ENCODE measurements around the gene ABRAXAS1. TPM values are rescaled to one million over a fixed set of nuclear protein-coding genes. Genes with fewer than 3 reads are reported as not detected.
"Not testable (repeated sequence)": the region's sequence is repeated elsewhere in the genome, so short reads cannot be mapped to it uniquely, and the experiment has no call there.

ABRAXAS1 gene
- total and polyA plus RNA-seq, 10 of the 15 experiments (the other 5 are each of a cell fraction or from before 2014, with no cell fraction given): 2.2 to 9.7 (median 5.8) TPM

DNA sequence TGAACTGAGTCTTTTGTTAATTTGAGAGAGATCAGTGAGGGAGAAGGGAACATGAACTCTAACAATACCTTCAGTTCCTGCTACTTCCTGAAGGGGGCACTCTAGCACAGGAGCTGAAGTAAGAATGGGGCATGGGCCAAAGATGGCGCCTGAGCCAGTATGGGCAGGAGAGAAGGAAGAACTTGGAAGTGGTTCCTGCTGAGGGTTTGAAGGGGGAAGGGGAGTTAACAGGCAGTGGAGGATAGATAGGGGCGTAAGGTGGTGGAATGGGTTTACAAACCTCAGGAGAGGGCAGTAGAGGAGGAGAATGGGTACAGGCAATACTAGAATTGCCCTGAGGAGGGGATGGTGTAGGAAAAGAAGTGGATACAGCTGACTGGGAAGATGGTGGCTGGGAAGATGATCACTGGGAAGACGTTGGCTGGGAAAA, 24.3 kb upstream of the ABRAXAS1 start:
- ChIA-PET CTCF (interaction anchor here (0.6 to 4.4 kb wide), 14 partner anchors 11 to 1020 kb away, joined by 3 to 85 read pairs (median 4); no protein-coding TSS in a partner anchor), SMC1A (ENCODE audit: uncharacterized antibody, unreplicated experiment) (interaction anchor here (0.9 to 3.7 kb wide), 8 partner anchors 29 to 138 kb away, joined by 3 to 18 read pairs (median 4); no protein-coding TSS in a partner anchor), RAD21 (ENCODE audit: unreplicated experiment) (interaction anchor here (1.0 to 3.1 kb wide), 4 partner anchors 73 to 133 kb away, joined by 3 to 12 read pairs (median 4); no protein-coding TSS in a partner anchor)
- POLR2A ChIA-PET; H4K20me1 ChIP-seq (ENCODE audit: control insufficient read depth, insufficient read depth); H3K27me3 ChIP-seq (replicated peaks in 1 of 2; ENCODE audit: control insufficient read depth in 2 of 2, insufficient read depth in 2 of 2, low read length in 1 of 2); H3K9ac ChIP-seq (ENCODE audit: control insufficient read depth, insufficient read depth, low read length); H3K4me3 ChIP-seq; FAIRE-seq; H3K4me1 ChIP-seq (ENCODE audit: control insufficient read depth, insufficient read depth, low read length); DNase-seq (ENCODE audit: low read depth, low spot score); BruUV-seq (replicated peaks); H3K79me2 ChIP-seq (ENCODE audit: control insufficient read depth, insufficient read depth, low read length); H3K27ac ChIP-seq (ENCODE audit: control insufficient read depth, insufficient read depth); H3K4me2 ChIP-seq (ENCODE audit: control insufficient read depth, insufficient read depth); H3K36me3 ChIP-seq (ENCODE audit: control insufficient read depth in 2 of 2, insufficient read depth in 2 of 2, low read length in 1 of 2); H3K9me3 ChIP-seq (replicated peaks; ENCODE audit: control insufficient read depth, insufficient read depth, low read length): not testable (repeated sequence)
- TF ChIP-seq, protein P1, sequence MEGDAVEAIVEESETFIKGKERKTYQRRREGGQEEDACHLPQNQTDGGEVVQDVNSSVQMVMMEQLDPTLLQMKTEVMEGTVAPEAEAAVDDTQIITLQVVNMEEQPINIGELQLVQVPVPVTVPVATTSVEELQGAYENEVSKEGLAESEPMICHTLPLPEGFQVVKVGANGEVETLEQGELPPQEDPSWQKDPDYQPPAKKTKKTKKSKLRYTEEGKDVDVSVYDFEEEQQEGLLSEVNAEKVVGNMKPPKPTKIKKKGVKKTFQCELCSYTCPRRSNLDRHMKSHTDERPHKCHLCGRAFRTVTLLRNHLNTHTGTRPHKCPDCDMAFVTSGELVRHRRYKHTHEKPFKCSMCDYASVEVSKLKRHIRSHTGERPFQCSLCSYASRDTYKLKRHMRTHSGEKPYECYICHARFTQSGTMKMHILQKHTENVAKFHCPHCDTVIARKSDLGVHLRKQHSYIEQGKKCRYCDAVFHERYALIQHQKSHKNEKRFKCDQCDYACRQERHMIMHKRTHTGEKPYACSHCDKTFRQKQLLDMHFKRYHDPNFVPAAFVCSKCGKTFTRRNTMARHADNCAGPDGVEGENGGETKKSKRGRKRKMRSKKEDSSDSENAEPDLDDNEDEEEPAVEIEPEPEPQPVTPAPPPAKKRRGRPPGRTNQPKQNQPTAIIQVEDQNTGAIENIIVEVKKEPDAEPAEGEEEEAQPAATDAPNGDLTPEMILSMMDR (IDR thresholded peaks at IDR 0.05 in 2 of 3, conservative IDR thresholded peaks at IDR 0.05 in 1 of 3; ENCODE audit: control insufficient read depth in 2 of 3, extremely low read depth in 1 of 3, insufficient read depth in 1 of 3, low read depth in 3 of 3, low read length in 3 of 3): peak; percentile 42 to 73 (median 57)
- TF ChIP-seq YY1 (IDR thresholded peaks at IDR 0.05; ENCODE audit: low read depth, low read length) (peak; percentile 93), SMC3 (IDR thresholded peaks at IDR 0.05; ENCODE audit: borderline replicate concordance, low read length) (peak; percentile 46; the same call in 1 of the 2 replicates), RAD21 (IDR thresholded peaks at IDR 0.05; ENCODE audit: insufficient read depth, low read depth, low read length) (peak; percentile 75), HDGF (IDR thresholded peaks at IDR 0.05) (0 out of 2 replicates have a peak, but pooled peaks have one; percentile 42)
- in situ Hi-C loops (cut with MboI) (loop anchor here (10.0 kb wide), 1 partner anchor 1006 kb away; no protein-coding TSS in a partner anchor), intact Hi-C loops (cut with micrococcal nuclease; ENCODE audit: unreplicated experiment) (loop anchor here (1.0 to 10.0 kb wide), 3 partner anchors 73 to 746 kb away; no protein-coding TSS in a partner anchor)
- 40% methylated on average over 3 of the region's 3 CpGs for WGBS (ENCODE audit: insufficient coverage, insufficient replicate concordance, low lambda C conversion rate, missing lambda C conversion rate)
- peak; percentile 83 for ATAC-seq
- H2AFZ ChIP-seq (ENCODE audit: control insufficient read depth, low read depth, low read length): peak overlapping the region; percentile 81
